Esophagus squamous epithelium (tissue), 5 donors: ENCODE data around the gene CD83. TPM values are rescaled to one million over a fixed set of nuclear protein-coding genes. Genes with fewer than 3 reads are reported as not detected.
"Not testable (repeated sequence)": the region's sequence is repeated elsewhere in the genome, so short reads cannot be mapped to it uniquely, and the experiment has no call there.

Source experiments
- DNase-seq: peaks from one replicate; lab custom pipeline; 2025; lab: John Stamatoyannopoulos, UW
- H3K27ac ChIP-seq, 4 donors: fragments of 200-600 bp; sonication (generic); one replicate each; pipeline ENCODE4 v1.5.1; 2016 to 2019; ENCODE audit warnings: mild to moderate bottlenecking in 1 of 4
- H3K27me3 ChIP-seq, 4 donors: fragments of 200-600 bp; sonication (generic); 1 replicate in 3 of 4; 2 replicates in 1 of 4; pipeline versions ENCODE4 v1.5.1 to v1.6.0; 2017 to 2021; ENCODE audit warnings: antibody characterized with exemption in 1 of 4
- H3K36me3 ChIP-seq, 3 donors: fragments of 200-600 bp; sonication (generic); one replicate each; pipeline ENCODE4 v1.5.1; 2016 to 2019
- H3K4me1 ChIP-seq, 3 donors: fragments of 200-600 bp; sonication (generic); one replicate each; pipeline ENCODE4 v1.5.1; 2017 to 2019
- H3K4me3 ChIP-seq, 4 donors: fragments of 200-600 bp; sonication (generic); 1 replicate in 3 of 4; 2 replicates in 1 of 4; pipeline ENCODE4 v1.5.1; 2016 to 2019; ENCODE audit warnings: mild to moderate bottlenecking in 2 of 4, moderate library complexity in 1 of 4
- H3K9me3 ChIP-seq, 3 donors: fragments of 200-600 bp; sonication (generic); one replicate each; pipeline ENCODE4 v1.5.1; 2016 to 2019
- POLR2A ChIP-seq, 4 donors: fragments of 450-650 bp; IDR thresholded peaks; one replicate each; pipeline ENCODE4 v1.6.1; 2017; ENCODE audit warnings: antibody characterized with exemption in 4 of 4, mild to moderate bottlenecking in 4 of 4, moderate library complexity in 3 of 4
- WGBS, 2 donors: methylation state at CpG; one replicate each; pipeline ENCODE4 v1.1.5; 2018; 5-methylcytosine and 5-hydroxymethylcytosine counted together
- intact Hi-C: fragments of 100-400 bp; cut with DNase I; formaldehyde crosslinking; loops from one replicate; pipeline ENCODE4 v1.15.0; 2022
- total RNA-seq, 4 donors: library from RNA; depleted of rRNA; stranded (reverse); fragments of >200 nt; gene quantifications; one replicate each; pipeline ENCODE4 v1.1.0, GENCODE V29; 2016
- TF ChIP-seq, protein P1 (sequence below), 6 experiments: fragments of 450-650 bp in 4 of 6; fragments of 200-600 bp in 2 of 6; sonication (generic) in 2 of 6; IDR thresholded peaks; one replicate each; pipeline ENCODE4 v1.5.1; 2016 to 2019; ENCODE audit warnings: antibody characterized with exemption in 6 of 6, mild to moderate bottlenecking in 4 of 6, moderate library complexity in 4 of 6
- donor health status: DM: yes; HTN: yes; CAD: no.

Gene CD83
- total RNA-seq, 4 donors from 2014 or later, result 0.56 to 2.8 (median 1.1) TPM

DNA sequence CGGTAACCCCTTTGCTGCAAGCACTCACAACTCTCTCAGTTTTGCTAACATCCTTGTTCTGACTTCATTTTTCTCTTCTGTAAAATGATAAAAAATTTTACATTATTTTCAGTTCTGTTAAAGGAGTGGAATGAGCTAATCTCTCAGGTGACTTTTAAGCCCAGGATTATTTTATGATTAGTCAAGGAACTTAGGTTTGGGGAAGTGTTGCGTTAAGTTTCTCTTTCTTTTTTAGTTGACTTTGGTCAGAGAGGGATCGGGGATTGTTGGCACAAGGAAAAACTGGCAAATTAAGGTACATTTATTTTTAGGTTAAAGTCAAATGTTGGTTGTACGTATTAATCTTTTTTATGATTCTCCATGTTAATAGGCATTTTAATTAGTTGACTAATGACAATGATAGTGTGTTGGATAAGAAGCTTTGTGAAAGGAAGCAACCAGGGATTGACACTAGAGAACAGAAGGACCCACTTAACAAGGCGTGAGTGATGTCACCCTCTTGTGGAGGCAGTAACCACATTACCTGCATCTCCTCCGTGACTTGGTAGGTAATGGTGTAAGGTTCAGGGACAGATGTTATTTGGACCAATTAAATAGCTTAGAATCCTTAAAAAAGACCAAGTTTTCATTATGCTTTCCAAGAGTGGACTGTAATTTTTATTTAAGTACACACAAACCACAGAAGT, 31.6 kb downstream of the CD83 start:
- no peaks in the 10 kb centered on the region for H3K9me3 ChIP-seq
- H3K4me3 ChIP-seq, result no peak overlapping the region
- intact Hi-C loops, result loop anchor here (10.0 kb wide), 1 partner anchor 244 kb away; no protein-coding TSS in a partner anchor
- 60 to 67% methylated on average over 6 of the region's 6 CpGs for WGBS, 2 donors
- no peaks in the 10 kb centered on the region for H3K36me3 ChIP-seq
- H3K27me3 ChIP-seq, result no peaks in the 10 kb centered on the region
- H3K4me1 ChIP-seq, result no peaks in the 10 kb centered on the region
- TF ChIP-seq, protein P1, sequence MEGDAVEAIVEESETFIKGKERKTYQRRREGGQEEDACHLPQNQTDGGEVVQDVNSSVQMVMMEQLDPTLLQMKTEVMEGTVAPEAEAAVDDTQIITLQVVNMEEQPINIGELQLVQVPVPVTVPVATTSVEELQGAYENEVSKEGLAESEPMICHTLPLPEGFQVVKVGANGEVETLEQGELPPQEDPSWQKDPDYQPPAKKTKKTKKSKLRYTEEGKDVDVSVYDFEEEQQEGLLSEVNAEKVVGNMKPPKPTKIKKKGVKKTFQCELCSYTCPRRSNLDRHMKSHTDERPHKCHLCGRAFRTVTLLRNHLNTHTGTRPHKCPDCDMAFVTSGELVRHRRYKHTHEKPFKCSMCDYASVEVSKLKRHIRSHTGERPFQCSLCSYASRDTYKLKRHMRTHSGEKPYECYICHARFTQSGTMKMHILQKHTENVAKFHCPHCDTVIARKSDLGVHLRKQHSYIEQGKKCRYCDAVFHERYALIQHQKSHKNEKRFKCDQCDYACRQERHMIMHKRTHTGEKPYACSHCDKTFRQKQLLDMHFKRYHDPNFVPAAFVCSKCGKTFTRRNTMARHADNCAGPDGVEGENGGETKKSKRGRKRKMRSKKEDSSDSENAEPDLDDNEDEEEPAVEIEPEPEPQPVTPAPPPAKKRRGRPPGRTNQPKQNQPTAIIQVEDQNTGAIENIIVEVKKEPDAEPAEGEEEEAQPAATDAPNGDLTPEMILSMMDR (IDR thresholded peaks at IDR 0.05), result no peak
- TF ChIP-seq POLR2A (IDR thresholded peaks at IDR 0.05), result no peak
- no peak overlapping the region for H3K27ac ChIP-seq
- no peak for DNase-seq

DNA sequence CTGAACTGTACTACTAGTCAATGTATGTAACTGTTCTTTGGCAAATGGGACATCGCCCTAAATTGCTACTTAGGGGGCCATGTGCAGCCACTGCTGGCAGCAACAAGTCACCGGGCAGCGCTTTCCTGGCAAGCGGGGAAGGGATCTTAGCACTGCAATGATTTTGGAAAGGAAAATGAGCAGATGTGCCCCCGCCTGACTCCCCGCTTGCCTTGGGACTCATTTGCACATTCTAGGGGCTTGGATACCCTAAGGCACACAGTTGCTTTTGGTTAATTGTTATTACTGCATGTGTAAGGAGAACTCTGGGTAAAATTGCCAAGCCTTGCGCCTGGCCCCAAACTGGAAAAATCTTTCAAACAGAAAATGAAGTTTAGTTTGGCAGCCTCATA, 32.2 kb downstream of the CD83 start:
- H3K27ac ChIP-seq, result no peak overlapping the region
- TF ChIP-seq, protein P1 (IDR thresholded peaks at IDR 0.05), result no peak
- no peak for TF ChIP-seq POLR2A (IDR thresholded peaks at IDR 0.05)
- no peak for DNase-seq
- no peaks in the 10 kb centered on the region for H3K36me3 ChIP-seq
- WGBS, 2 donors, result 94% methylated on average over 7 of the region's 7 CpGs
- H3K4me3 ChIP-seq, result no peak overlapping the region
- no peaks in the 10 kb centered on the region for H3K9me3 ChIP-seq
- intact Hi-C loops, result loop anchor here (10.0 kb wide), 1 partner anchor 245 kb away; no protein-coding TSS in a partner anchor
- no peaks in the 10 kb centered on the region for H3K27me3 ChIP-seq
- H3K4me1 ChIP-seq, result no peaks in the 10 kb centered on the region

DNA sequence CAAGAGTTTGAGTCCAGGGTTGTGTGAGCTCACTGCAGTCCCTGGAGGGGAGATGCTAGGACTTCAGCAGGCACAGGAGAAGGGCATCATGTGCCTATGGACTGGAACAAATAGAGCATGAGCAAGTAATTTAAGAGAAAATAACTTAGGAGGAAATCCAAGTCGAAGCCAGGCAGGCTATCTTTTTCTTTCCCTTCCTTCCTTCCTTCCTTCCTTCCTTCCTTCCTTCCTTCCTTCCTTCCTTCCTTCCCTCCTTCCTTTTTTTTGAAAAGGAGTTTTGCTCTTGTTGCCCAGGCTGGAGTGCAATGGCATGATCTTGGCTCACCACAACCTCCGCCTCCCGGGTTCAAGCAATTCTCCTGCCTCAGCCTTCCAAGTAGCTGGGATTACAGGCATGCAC, 33.7 kb downstream of the CD83 start:
- H3K27me3 ChIP-seq, H3K4me3 ChIP-seq, H3K36me3 ChIP-seq, H3K4me1 ChIP-seq, intact Hi-C loops, DNase-seq, H3K9me3 ChIP-seq, H3K27ac ChIP-seq: not testable (repeated sequence)
- WGBS, 2 donors, result 96 to 100% methylated on average over 3 of the region's 3 CpGs

DNA sequence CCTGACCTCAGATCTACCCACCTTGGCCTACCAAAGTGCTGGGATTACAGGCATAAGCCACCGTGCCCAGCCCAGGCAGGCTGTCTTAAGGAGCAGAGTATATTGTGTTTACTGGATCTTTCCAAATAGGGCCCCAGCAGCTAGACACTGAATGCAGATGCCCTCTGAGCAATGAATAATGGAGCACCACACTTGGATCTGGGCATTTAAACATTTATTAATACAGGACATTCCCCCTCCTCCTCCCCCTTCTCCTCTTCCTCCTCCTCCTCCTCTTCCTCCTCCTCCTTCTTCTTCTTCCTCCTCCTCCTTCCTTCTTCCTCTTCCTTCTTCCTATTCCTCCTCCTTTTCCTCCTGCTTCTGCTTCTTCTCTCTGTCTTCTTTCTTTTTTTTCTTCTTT, 34.2 kb downstream of the CD83 start:
- Histone ChIP-seq H3K36me3 (no peaks in the 10 kb centered on the region), H3K4me1 (no peaks in the 10 kb centered on the region), H3K27ac (no peak overlapping the region), H3K9me3 (no peaks in the 10 kb centered on the region), H3K4me3 (no peak overlapping the region), H3K27me3 (no peaks in the 10 kb centered on the region)
- TF ChIP-seq, protein P1 (IDR thresholded peaks at IDR 0.05), result no peak
- TF ChIP-seq POLR2A (IDR thresholded peaks at IDR 0.05), result no peak
- intact Hi-C loops, result no loop called here
- DNase-seq, result no peak
- 85 to 89% methylated on average over 1 of the region's 1 CpG for WGBS, 2 donors

DNA sequence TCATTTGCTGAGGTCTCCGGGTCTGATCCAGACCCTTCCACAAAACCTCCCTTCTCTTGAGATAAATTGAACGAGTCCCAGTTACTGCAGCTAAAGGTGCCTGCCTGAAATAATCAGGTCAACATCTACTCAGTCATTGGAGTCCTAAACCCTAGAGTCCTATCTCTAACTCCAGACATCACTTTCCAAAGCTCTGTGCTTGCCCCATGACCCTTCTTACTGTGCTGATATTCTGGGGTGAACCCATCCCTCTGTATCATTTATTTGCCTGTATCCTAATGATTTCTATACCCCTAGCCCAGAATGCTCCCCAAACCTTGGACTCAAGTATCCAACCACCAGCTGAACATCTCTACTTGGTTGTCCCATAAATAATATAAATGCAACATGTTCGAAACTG, 35.7 kb downstream of the CD83 start:
- intact Hi-C loops, result no loop called here
- TF ChIP-seq, protein P1 (IDR thresholded peaks at IDR 0.05), result no peak
- TF ChIP-seq POLR2A (IDR thresholded peaks at IDR 0.05), result no peak
- H3K27me3 ChIP-seq, result no peaks in the 10 kb centered on the region
- H3K4me1 ChIP-seq, result no peaks in the 10 kb centered on the region
- no peak overlapping the region for H3K4me3 ChIP-seq
- no peaks in the 10 kb centered on the region for H3K36me3 ChIP-seq
- DNase-seq, result no peak
- WGBS, 2 donors, result 83 to 98% methylated on average over 3 of the region's 3 CpGs
- H3K9me3 ChIP-seq, result no peaks in the 10 kb centered on the region
- no peak overlapping the region for H3K27ac ChIP-seq
